Body of pancreas (tissue), 4 donors: ENCODE measurements around the gene NEU4.

Source experiments
- CTCF ChIP-seq, 7 experiments: fragments of 450-650 bp in 4 of 7; fragments of 200-600 bp in 3 of 7; sonication (generic) in 3 of 7; IDR thresholded peaks; one replicate each; pipeline ENCODE4 v1.5.1; 2016 to 2019; ENCODE audit warnings: antibody characterized with exemption in 7 of 7
- POLR2A ChIP-seq, 3 donors: fragments of 450-650 bp; IDR thresholded peaks; one replicate each; pipeline ENCODE4 v1.6.1; 2016; ENCODE audit warnings: antibody characterized with exemption in 3 of 3, mild to moderate bottlenecking in 2 of 3

- TF ChIP-seq CTCF (IDR thresholded peaks at IDR 0.05) (no peak), POLR2A (IDR thresholded peaks at IDR 0.05) (peak in 1 of 3 donors; percentile 19)
Observed at GRCh38 chr2:241858206-241859016, 49.4 kb downstream of the NEU4 start, which contains the start of gene PDCD1.
